NCI-H187 treated with DMSO at 0.1 percent for 48 hours (cell line): ENCODE data around the gene KPNA6.
"Not testable (repeated sequence)": the region's sequence is repeated elsewhere in the genome, so short reads cannot be mapped to it uniquely, and the experiment has no call there.

ENCODE experiments used
- DNase-seq: peaks from one replicate; lab custom pipeline; 2025; lab: John Stamatoyannopoulos, UW

KPNA6 gene

DNA sequence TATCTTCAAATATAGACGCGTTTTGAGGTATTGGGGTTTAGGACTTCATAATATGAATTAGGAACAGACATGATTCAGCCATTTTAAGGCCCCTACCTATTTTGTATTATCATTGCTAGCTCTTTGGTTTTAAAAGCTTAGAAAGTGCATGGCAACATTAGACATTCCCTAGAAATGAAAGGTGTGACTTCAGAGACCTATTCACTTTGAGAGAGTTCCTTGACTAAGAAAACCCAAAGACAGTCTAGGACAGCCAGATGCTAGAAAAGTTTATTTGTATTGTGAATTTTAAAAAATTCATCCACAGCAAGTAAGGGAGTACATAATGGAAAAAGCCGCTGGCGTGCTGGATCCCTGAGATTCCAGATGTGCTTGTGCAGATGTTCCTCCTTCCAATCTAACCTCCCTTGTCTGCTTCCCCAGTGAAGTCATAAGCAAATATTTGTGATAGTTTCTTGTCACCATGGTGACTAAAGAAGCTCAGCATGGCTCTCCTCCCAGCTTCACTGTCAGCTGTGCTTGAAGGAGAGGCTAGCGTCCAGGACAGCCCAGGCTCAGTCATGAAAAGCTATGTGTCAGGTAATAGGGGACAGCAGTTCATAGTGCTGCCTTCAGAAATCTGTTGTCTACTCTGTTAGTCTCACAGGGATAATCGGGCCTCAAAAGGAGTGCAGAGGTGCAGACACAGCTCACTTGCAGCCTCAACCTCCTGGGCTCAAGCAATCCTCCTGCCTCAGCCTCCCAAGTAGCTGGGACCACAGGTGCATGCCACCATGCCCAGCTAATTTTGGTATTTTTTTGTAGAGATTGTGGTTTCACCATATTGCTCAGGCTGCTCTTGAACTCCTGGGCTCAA is 34.8 kb downstream of the KPNA6 start:
- no peak for DNase-seq

- DNase-seq = not testable (repeated sequence)
Observed at GRCh38 chr1:32143302-32143695, 35.4 kb downstream of the KPNA6 start.

GRCh38 chr1:32144033-32144432 is 36.2 kb downstream of the KPNA6 start:
- no peak for DNase-seq

DNA sequence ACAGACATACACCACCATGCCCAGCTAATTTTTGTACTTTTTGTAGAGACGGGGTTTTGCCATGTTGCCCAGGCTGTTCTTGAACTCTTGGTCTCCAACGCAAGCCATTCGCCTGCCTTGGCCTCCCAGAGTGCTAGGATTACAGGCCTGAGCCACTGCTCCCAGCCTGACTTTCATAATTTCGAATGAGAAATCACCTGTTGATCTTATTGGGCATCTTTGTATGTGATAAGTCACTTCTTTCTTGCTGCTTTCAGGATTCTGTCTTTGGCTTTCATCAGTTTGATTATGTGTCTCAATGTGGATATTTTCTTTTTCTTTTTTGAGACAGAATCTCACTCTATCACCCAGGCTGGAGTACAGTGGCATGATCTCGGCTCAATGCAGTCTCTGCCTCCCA is 39.9 kb downstream of the KPNA6 start:
- not testable (repeated sequence) for DNase-seq

- DNase-seq = no peak
Observed at GRCh38 chr1:32150847-32151246, 43.0 kb downstream of the KPNA6 start.

DNA sequence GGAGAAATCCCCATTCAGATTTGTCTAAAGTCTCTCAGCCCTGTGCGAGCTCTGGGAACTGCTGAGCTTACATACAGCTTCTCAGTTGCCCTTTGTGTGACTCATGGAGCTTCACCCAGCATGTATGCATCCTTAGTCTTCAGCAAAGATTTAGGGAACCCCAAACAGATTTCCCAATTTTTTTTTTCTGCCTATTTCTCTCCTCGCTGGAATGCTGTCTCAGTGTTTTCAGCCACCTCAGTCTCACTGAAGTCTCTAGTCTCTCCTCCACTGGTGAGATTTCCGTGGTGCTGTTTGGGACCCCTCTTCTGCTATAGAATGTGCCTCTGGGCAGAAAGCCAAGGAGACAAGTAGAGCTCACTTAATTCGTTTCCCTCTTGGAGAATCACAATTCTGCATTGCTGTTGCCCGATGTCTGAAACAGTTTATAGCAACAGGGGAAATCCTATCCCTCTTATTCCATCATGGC is 43.5 kb downstream of the KPNA6 start:
- DNase-seq = no peak

- DNase-seq = no peak
Observed at GRCh38 chr1:32159189-32159588, 51.3 kb downstream of the KPNA6 start.

DNA sequence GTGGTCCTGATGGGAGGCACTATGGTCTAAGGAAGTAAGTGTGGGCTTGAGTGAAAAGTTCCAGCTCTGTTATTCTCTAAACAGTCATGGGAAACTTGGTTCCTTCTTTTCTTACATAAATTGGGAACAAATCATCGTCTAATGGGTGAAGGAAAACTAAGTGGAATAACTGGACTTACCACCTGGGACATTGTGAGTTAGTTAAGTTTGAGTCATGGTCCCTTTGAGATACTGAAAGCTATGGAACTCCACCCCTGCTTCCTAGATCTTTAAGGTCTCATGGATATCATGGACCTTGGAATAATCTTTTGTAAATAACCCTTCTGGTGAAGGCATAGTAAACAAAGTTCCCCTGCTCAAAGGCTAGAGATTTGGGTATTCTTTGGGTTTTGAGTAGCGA is 55.5 kb downstream of the KPNA6 start:
- no peak for DNase-seq

GRCh38 chr1:32165633-32166032 is 57.8 kb downstream of the KPNA6 start:
- DNase-seq = not testable (repeated sequence)

GRCh38 chr1:32170991-32171390 is 63.1 kb downstream of the KPNA6 start:
- DNase-seq = no peak

DNA sequence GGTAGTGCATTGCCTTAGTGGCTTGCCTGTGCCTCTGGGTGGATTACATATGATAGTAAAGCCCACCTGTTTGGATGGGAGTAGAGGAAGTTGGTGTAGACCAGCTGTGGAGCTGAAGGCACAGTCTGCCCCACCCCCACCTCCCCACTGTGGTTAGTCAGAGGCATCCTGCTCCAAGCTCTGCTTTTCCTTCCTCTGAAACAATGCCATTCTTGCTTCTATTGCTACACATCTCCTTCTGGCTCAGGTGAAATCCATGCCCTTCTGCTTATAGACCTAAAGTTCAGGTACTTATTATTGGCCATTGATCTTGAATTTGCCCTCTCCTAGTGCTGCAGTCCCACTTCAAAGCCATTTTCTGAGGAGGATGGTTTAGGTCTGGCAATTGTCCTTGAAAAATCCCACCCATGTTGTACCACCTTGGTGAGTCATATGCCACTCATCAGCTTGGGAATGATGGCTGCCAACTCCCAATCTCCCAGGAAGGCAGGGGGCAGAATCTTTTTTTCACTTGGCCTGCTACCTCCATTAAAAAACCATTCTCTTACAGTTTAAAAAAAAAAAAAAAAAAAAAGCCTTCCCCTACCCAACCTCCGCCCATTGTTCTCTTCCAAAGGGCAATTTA is 64.9 kb downstream of the KPNA6 start:
- DNase-seq = no peak

DNA sequence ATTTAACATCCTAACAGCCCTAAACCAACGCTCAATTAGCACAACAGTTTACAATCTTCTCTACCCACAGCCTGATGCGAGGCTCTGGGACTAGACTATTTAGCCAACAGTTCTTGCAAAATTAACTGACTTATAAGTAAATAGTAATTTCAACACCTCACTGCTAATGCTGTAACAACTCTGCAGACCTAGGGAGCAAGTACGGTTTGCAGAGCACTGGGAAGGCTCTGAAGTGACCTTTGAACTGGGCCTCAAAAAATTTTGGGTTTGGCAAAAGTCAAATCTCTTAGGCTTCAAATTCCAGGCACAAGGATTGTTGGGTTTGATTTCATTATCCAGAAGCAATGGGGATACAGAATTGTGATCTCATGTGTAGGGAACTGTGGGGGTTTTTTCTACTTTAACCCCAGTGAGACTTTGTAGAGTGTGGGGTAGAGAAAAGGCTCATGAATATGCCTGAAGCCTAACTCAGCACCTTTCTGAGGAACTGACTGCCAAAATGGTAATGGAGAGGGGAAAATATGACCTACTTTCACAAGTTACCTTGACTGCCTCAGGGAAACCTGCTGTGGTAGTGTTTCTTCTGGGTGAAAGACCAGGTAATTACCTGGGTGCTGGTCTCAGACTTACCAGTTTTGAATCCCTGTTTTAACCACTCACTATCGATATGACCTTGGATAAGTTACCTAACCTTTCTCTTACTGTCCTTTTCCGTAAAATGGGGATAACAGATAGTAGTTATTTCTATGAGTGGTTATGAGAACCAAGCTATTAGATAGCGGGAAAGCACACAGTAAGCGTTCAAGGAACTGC is 70.7 kb downstream of the KPNA6 start:
- no peak for DNase-seq

GRCh38 chr1:32179193-32179442 is 71.3 kb downstream of the KPNA6 start:
- DNase-seq = no peak

DNA sequence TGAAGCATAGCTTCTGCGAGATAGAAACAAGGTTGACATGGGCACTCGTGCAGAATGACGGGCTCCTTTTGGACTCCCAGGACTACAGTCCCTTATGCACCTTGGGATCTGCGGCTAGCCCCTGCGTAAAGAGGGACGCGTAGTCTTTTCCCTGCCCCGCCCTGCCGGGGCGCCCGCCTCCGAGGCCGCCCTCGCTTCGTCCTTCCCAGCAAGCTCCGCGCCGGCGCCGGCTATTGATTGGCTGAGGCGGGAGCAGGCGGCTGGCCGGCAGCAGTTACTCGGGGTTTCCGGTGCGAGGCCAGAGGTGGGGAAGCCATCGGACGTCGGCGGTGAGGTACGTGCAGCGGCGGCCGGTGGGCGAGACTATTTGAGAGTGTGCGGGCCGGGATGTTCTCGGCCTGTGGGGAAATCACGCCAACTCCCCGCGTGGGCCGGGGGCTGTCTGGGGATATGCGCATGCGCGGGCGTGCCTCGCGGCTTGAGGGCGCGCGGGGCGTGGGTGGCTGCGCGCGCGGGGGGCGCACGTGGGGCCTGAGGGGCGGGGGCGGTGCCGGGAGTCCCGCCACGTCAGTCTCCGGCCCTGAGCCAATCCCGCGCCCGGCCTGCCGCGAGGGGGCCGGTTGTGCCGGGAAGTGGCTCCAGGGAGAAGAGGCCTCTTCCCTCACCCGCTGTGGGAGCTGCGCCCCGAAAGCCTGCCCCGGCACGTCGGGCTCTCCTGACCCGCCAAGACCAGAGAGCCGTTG is 71.8 kb downstream of the KPNA6 start, which contains the start of gene TXLNA:
TSS of gene TXLNA (plus strand) at position 233 of the 743 bp plus-strand sequence. CDS start 671 bp downstream, outside the sequence.
- peak; percentile 45 for DNase-seq

DNA sequence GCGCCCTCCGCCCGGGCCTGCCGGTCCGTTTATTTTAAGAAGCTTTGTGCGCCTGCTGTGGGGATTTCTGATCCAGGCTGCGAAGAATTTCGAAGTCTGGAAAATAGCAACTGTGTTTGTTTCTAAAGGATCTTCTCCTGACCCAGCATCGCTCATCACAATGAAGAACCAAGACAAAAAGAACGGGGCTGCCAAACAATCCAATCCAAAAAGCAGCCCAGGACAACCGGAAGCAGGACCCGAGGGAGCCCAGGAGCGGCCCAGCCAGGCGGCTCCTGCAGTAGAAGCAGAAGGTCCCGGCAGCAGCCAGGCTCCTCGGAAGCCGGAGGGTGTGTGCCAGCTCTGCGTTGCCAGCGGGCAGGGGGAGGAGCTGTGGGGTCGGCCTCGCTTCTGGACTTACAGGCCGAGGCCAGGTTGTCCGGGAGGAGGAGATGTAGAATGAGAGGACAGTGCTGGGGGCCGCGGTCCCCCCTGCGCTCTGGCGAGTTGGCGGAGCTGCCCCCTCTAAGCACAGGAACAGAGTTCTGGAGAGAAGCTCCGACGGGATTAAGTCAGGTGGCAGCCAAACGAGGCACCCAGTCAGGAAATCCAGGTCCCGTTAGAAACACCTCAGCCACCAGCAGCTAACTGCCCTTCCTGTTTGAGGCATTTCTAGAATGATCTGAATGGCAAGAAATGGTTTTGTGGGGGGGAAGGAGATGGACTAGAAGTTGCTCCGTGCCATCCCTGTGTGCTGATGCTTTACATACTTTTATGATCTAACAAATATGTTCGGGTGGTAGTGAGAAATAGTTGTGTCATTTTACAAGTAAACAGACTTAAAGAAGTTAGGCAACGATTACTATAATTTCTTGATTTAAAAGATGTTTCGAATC is 72.6 kb downstream of the KPNA6 start:
- DNase-seq = no peak

DNA sequence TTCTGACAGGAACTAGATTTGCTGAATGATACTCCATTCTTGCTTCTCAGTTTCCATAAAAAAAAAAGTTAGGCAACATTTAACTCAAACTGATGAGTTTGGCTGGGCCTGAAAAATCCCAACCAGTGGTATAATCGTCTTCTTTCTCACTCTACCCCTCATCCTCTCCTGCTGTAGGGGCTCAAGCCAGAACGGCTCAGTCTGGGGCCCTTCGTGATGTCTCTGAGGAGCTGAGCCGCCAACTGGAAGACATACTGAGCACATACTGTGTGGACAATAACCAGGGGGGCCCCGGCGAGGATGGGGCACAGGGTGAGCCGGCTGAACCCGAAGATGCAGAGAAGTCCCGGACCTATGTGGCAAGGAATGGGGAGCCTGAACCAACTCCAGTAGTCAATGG is 73.2 kb downstream of the KPNA6 start:
- DNase-seq = no peak

DNA sequence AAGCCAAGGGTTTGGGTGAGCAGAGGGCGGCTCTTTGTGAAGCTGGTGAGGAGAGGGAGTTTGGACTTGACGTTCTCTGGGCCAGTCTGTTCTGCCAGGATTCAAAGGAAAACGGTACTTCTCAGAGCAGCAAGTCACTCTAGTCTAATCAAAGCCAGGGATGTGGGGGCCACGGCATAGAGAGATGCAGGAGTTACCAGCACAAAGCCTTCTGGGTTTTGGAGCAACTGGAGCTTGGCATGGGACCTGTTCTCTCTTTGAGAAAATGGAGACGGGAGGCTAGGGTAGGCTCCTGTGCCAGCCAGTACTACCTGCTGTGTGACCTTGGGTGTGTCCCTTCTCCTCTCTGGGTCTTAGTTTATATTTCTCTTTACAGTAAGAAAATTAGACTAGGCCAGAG is 73.7 kb downstream of the KPNA6 start:
- DNase-seq = no peak

DNA sequence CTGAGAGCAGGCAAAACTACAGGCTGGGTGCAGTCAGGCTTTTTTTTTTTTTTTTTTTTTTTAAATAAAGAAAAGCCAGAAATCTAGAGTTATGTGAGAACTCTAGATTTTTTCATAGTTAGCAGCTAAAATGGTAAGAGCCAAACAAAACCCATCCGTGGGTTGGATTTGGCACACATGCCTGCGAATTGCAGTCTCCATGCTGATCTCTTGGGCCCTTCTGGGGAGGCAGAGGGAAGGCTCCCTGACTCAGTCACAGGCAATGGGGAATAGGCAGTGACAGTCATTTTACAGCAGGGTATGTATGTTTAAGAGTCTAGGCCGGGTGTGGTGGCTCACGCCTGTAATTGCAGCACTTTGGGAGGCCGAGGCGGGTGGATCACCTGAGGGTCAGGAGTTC is 74.2 kb downstream of the KPNA6 start:
- DNase-seq = no peak

DNA sequence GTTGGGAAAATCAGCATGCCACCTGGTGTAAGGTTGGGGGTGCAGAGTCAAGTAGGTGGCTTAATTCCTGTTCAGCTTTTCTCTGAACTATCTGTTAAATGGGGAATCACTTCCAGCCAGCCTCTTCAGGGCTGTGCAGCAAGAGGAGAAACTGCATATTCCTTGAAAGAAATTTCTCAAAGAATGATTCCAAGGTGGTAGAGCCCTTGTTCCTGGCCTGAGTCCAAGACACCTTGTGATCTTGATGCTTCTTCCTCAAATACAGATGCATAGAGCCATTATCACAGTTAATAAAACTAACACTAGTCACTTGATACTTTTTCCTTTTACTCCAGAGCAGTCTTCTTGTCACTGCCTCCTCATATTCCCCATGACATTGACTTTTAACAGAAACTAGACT is 76.8 kb downstream of the KPNA6 start:
- DNase-seq = no peak

DNA sequence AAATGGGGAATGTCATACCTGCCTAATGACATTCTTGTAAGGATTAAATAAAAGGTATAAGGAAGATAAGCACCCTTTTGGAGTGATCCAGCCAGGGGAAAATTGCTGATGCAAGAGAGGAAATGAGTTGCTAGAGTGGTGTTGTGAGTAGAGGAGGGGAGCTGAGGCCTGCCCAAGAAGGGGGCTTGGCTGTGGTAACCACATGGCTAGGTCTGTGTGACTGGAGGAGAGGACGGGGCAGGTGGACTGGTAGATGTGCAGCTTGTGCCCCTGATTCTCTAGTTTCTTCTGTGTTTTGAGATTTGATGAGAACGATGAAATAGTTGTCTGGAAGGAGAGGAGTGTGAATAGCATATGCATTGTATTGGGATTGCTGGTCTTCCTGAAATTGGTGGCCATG is 78.2 kb downstream of the KPNA6 start:
- DNase-seq = no peak

- no peak for DNase-seq
Observed at GRCh38 chr1:32186491-32186890, 78.6 kb downstream of the KPNA6 start.
